Skeletal muscle tissue (tissue), 4 donors: Measurements from ENCODE around the gene P2RY11. TPM values are rescaled to one million over a fixed set of nuclear protein-coding genes. Genes with fewer than 3 reads are reported as not detected.

Source experiments
- H3K27ac ChIP-seq: one replicate; pipeline ENCODE4 v1.7.0; 2013; ENCODE audit warnings: mild to moderate bottlenecking, low read depth, low read length, inconsistent platforms
- H3K27me3 ChIP-seq, 3 donors: one replicate each; pipeline ENCODE4 v1.7.0; 2013; ENCODE audit warnings: low read length in 3 of 3; ENCODE audit not compliant: control insufficient read depth in 3 of 3, insufficient read depth in 3 of 3
- H3K36me3 ChIP-seq, 3 donors: one replicate each; pipeline ENCODE4 v1.7.0; 2013; ENCODE audit warnings: low read length in 3 of 3; ENCODE audit not compliant: control insufficient read depth in 3 of 3, insufficient read depth in 3 of 3
- H3K4me1 ChIP-seq, 3 donors: one replicate each; pipeline ENCODE4 v1.7.0; 2013; ENCODE audit warnings: low read length in 3 of 3, mild to moderate bottlenecking in 3 of 3; ENCODE audit not compliant: control insufficient read depth in 3 of 3, insufficient read depth in 3 of 3
- H3K4me3 ChIP-seq, 3 donors: one replicate each; pipeline ENCODE4 v1.7.0; 2013; ENCODE audit warnings: low read length in 3 of 3
- H3K9ac ChIP-seq, 3 donors: one replicate each; pipeline ENCODE4 v1.7.0; 2013; ENCODE audit warnings: low read length in 3 of 3, mild to moderate bottlenecking in 3 of 3, moderate library complexity in 2 of 3, low read depth in 1 of 3
- H3K9me3 ChIP-seq, 3 donors: one replicate each; pipeline ENCODE4 v1.7.0; 2013; ENCODE audit warnings: low read length in 3 of 3; ENCODE audit not compliant: control insufficient read depth in 3 of 3
- total RNA-seq: library from RNA; depleted of rRNA; stranded (reverse); fragments of >200 nt; gene quantifications from one replicate; pipeline ENCODE4 v1.2.3, GENCODE V29; 2014
- donor health status: Osteomylitis.

P2RY11 gene
- total RNA-seq, 1 donor from 2014 or later: 1.6 TPM

GRCh38 chr19:10137751-10138682 lies 26.5 kb downstream of the P2RY11 start:
- Histone ChIP-seq H3K9me3 (no peaks in the 10 kb centered on the region), H3K27me3 (no peaks in the 10 kb centered on the region), H3K27ac (no peak overlapping the region), H3K9ac (no peak overlapping the region), H3K4me3 (no peak overlapping the region), H3K4me1 (peaks cover 2 to 9% (median 2%) of the 10 kb centered on the region in 3 donors), H3K36me3 (peaks cover 61 to 71% (median 65%) of the 10 kb centered on the region in 3 donors)

GRCh38 chr19:10138879-10139795 lies 27.6 kb downstream of the P2RY11 start:
- Histone ChIP-seq H3K36me3 (peaks cover 60 to 71% (median 69%) of the 10 kb centered on the region in 3 donors), H3K4me3 (no peak overlapping the region), H3K27me3 (no peaks in the 10 kb centered on the region), H3K4me1 (peaks cover 2 to 9% (median 2%) of the 10 kb centered on the region in 3 donors), H3K27ac (no peak overlapping the region), H3K9ac (no peak overlapping the region), H3K9me3 (no peaks in the 10 kb centered on the region)

- peaks cover 2 to 9% (median 2%) of the 10 kb centered on the region in 3 donors for H3K4me1 ChIP-seq
- H3K27me3 ChIP-seq: no peaks in the 10 kb centered on the region
- H3K27ac ChIP-seq: no peak overlapping the region
- H3K9ac ChIP-seq: no peak overlapping the region
- no peaks in the 10 kb centered on the region for H3K9me3 ChIP-seq
- H3K36me3 ChIP-seq: peaks cover 62 to 78% (median 71%) of the 10 kb centered on the region in 3 donors
- no peak overlapping the region for H3K4me3 ChIP-seq
These were observed 28.5 kb downstream of the P2RY11 start for GRCh38 chr19:10139952-10140351.

- Histone ChIP-seq H3K4me1 (peaks cover 2 to 9% (median 2%) of the 10 kb centered on the region in 3 donors), H3K27ac (no peak overlapping the region), H3K27me3 (no peaks in the 10 kb centered on the region), H3K36me3 (peaks cover 63 to 80% (median 74%) of the 10 kb centered on the region in 3 donors), H3K9me3 (no peaks in the 10 kb centered on the region), H3K4me3 (no peak overlapping the region), H3K9ac (no peak overlapping the region)
These were observed 30.0 kb downstream of the P2RY11 start for GRCh38 chr19:10141479-10141878.

GRCh38 chr19:10141973-10142372 lies 30.5 kb downstream of the P2RY11 start:
- Histone ChIP-seq H3K27me3 (no peaks in the 10 kb centered on the region), H3K36me3 (peaks cover 62 to 82% (median 76%) of the 10 kb centered on the region in 3 donors), H3K27ac (no peak overlapping the region), H3K4me1 (peaks cover 2 to 9% (median 2%) of the 10 kb centered on the region in 3 donors), H3K9ac (no peak overlapping the region), H3K9me3 (no peaks in the 10 kb centered on the region), H3K4me3 (no peak overlapping the region)

- Histone ChIP-seq H3K4me1 (peaks cover 0 to 5% (median 2%) of the 10 kb centered on the region in 3 donors), H3K9me3 (no peaks in the 10 kb centered on the region), H3K27me3 (no peaks in the 10 kb centered on the region), H3K36me3 (peaks cover 54 to 74% (median 68%) of the 10 kb centered on the region in 3 donors), H3K4me3 (no peak overlapping the region), H3K9ac (no peak overlapping the region), H3K27ac (no peak overlapping the region)
These were observed 31.3 kb downstream of the P2RY11 start for GRCh38 chr19:10142701-10143375.

GRCh38 chr19:10143681-10144080 lies 32.2 kb downstream of the P2RY11 start:
- H3K4me1 ChIP-seq: no peaks in the 10 kb centered on the region
- H3K27me3 ChIP-seq: no peaks in the 10 kb centered on the region
- H3K9me3 ChIP-seq: no peaks in the 10 kb centered on the region
- no peak overlapping the region for H3K9ac ChIP-seq
- H3K27ac ChIP-seq: no peak overlapping the region
- peaks cover 51 to 71% (median 64%) of the 10 kb centered on the region in 3 donors for H3K36me3 ChIP-seq
- no peak overlapping the region for H3K4me3 ChIP-seq

- no peak overlapping the region for H3K4me3 ChIP-seq
- no peaks in the 10 kb centered on the region for H3K9me3 ChIP-seq
- peaks cover 48 to 70% (median 62%) of the 10 kb centered on the region in 3 donors for H3K36me3 ChIP-seq
- H3K4me1 ChIP-seq: no peaks in the 10 kb centered on the region
- H3K27me3 ChIP-seq: no peaks in the 10 kb centered on the region
- H3K9ac ChIP-seq: no peak overlapping the region
- H3K27ac ChIP-seq: no peak overlapping the region
These were observed 32.9 kb downstream of the P2RY11 start for GRCh38 chr19:10144361-10144760.

GRCh38 chr19:10145031-10145430 lies 33.5 kb downstream of the P2RY11 start:
- H3K27ac ChIP-seq: no peak overlapping the region
- no peak overlapping the region for H3K4me3 ChIP-seq
- H3K9ac ChIP-seq: no peak overlapping the region
- H3K27me3 ChIP-seq: no peaks in the 10 kb centered on the region
- H3K4me1 ChIP-seq: no peaks in the 10 kb centered on the region
- H3K36me3 ChIP-seq: peaks cover 53 to 73% (median 62%) of the 10 kb centered on the region in 3 donors
- no peaks in the 10 kb centered on the region for H3K9me3 ChIP-seq
